Cardiac muscle cell (in vitro differentiated cells and primary cell): ENCODE data around the gene SCUBE1. TPM values are rescaled to one million over a fixed set of nuclear protein-coding genes. Genes with fewer than 3 reads are reported as not detected.
A peak's percentile ranks its signal among the peaks of the same experiment; 100 is the strongest.

Source experiments
- DNase-seq, 2 donors: peaks; one replicate each; pipeline versions ENCODE4 v3.0.0 to v3.0.0-alpha.2; 2010 to 2017; ENCODE audit warnings: low read depth in 1 of 2, low spot score in 1 of 2
- H3K27ac ChIP-seq: fragments of 200-600 bp; sonication (generic); 2 replicates; pipeline ENCODE4 v1.5.1; 2016
- H3K27me3 ChIP-seq: fragments of 200-600 bp; sonication (generic); 2 replicates; pipeline ENCODE4 v1.6.0; 2016; ENCODE audit warnings: control low read depth
- H3K36me3 ChIP-seq: fragments of 200-600 bp; sonication (generic); 2 replicates; pipeline ENCODE4 v1.5.1; 2016; ENCODE audit warnings: control low read depth
- H3K4me1 ChIP-seq: fragments of 200-600 bp; sonication (generic); 2 replicates; pipeline ENCODE4 v1.8.1; 2017; ENCODE audit warnings: low read depth, mild to moderate bottlenecking, mixed run types
- H3K4me3 ChIP-seq: fragments of 200-600 bp; sonication (generic); 2 replicates; pipeline ENCODE4 v1.5.1; 2016; ENCODE audit warnings: mild to moderate bottlenecking
- H3K9me3 ChIP-seq: fragments of 200-600 bp; sonication (generic); 2 replicates; pipeline ENCODE4 v1.5.1; 2017; ENCODE audit warnings: low read depth, mild to moderate bottlenecking, control low read depth
- polyA plus RNA-seq: library from polyadenylated mRNA; unstranded; fragments of >200 nt; fragmentation: Nextera tagmentation; extraction: Ambion mirVana; gene quantifications from 2 replicates; pipeline ENCODE4 v1.2.1, GENCODE V29; 2016
- total RNA-seq: library from RNA; depleted of rRNA; stranded (reverse); fragments of >200 nt; gene quantifications from 2 replicates; pipeline ENCODE4 v1.2.3, GENCODE V29; 2016
- TF ChIP-seq, protein P1 (sequence below): IDR thresholded peaks from 2 replicates; pipeline ENCODE4 v1.5.1; 2012; ENCODE audit warnings: low read depth, mild to moderate bottlenecking, low read length

The SCUBE1 gene
- total and polyA plus RNA-seq, 2 experiments from 2014 or later = 2.1 to 6.9 TPM

- H3K27ac ChIP-seq = peak overlapping the region; percentile 54
- H3K36me3 ChIP-seq = no peaks in the 10 kb centered on the region
- peaks cover 8% of the 10 kb centered on the region for H3K4me1 ChIP-seq
- no peaks in the 10 kb centered on the region for H3K9me3 ChIP-seq
- TF ChIP-seq, protein P1, sequence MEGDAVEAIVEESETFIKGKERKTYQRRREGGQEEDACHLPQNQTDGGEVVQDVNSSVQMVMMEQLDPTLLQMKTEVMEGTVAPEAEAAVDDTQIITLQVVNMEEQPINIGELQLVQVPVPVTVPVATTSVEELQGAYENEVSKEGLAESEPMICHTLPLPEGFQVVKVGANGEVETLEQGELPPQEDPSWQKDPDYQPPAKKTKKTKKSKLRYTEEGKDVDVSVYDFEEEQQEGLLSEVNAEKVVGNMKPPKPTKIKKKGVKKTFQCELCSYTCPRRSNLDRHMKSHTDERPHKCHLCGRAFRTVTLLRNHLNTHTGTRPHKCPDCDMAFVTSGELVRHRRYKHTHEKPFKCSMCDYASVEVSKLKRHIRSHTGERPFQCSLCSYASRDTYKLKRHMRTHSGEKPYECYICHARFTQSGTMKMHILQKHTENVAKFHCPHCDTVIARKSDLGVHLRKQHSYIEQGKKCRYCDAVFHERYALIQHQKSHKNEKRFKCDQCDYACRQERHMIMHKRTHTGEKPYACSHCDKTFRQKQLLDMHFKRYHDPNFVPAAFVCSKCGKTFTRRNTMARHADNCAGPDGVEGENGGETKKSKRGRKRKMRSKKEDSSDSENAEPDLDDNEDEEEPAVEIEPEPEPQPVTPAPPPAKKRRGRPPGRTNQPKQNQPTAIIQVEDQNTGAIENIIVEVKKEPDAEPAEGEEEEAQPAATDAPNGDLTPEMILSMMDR = no peak
- no peak for DNase-seq
- no peak overlapping the region for H3K4me3 ChIP-seq
- peaks cover 5% of the 10 kb centered on the region for H3K27me3 ChIP-seq
These were observed 10.0 kb downstream of the SCUBE1 start for GRCh38 chr22:43333156-43333555.

- H3K4me1 ChIP-seq = peaks cover 8% of the 10 kb centered on the region
- no peak for DNase-seq
- no peaks in the 10 kb centered on the region for H3K27me3 ChIP-seq
- H3K9me3 ChIP-seq = no peaks in the 10 kb centered on the region
- H3K36me3 ChIP-seq = no peaks in the 10 kb centered on the region
- no peak overlapping the region for H3K4me3 ChIP-seq
- TF ChIP-seq, protein P1 = no peak
- no peak overlapping the region for H3K27ac ChIP-seq
These were observed 11.5 kb downstream of the SCUBE1 start for GRCh38 chr22:43331698-43332097.

DNA sequence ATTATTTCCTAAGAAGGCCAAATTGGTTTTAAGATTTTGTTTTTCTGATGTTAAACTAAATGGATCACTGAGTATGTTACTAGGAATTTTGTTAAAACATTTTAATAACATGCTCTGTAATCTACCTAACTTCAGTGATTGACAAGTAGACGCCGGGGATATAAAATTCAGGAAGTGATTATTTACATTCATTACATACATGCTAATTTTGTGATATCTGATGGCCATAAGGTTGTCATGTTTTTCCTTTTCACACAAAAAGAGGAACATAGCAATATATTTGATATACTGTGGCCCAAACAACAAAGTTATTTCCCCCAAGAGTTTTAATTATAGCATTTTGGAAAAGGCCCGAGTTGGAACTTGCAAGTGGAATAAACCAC, 12.1 kb downstream of the SCUBE1 start:
- H3K36me3 ChIP-seq = no peaks in the 10 kb centered on the region
- H3K9me3 ChIP-seq = no peaks in the 10 kb centered on the region
- no peaks in the 10 kb centered on the region for H3K27me3 ChIP-seq
- DNase-seq = no peak
- H3K27ac ChIP-seq = no peak overlapping the region
- TF ChIP-seq, protein P1 = no peak
- H3K4me3 ChIP-seq = no peak overlapping the region
- H3K4me1 ChIP-seq = peaks cover 8% of the 10 kb centered on the region

DNA sequence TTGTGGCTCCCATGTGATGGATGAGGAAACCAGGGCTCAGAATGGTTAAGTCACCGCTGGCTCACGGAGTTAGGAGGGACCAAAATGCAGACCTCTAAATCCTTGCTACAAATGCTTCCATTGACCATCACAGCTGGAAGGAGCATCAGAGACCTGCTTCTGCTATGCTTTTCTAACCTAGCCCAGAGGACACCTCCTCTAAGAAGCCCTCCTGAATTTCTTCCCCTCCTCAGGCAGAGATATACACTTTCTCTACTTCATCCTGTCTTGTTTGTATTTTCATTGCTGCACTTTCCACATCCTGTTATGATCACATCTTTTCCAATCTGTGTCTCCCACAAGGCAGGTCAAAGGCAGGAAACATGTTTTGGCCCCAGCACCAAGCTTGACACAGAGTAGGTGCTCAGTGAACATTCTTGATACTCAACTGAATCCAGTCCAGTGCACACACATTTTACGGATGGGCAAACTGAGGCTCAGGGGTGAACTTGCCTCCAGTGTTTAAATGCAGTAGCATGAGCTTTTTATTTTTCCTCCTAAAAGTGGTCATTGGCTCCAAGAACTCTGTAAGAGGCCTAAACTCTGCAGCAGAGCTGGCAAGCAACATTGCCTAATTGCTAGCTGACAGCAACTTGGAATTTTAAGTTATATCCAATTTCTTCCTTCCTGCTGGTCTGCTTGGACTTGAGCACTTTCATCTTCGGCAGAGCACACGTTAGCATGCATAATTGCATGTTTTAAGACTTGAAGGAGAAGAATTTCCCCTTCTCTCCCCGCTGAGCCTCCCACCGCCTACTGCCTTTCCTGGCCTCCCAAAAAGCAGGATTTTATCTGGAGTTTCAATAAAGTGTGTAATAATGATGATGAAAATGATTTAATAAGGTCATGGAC, 12.7 kb downstream of the SCUBE1 start:
- DNase-seq = no peak
- H3K4me1 ChIP-seq = peaks cover 8% of the 10 kb centered on the region
- TF ChIP-seq, protein P1 = no peak
- H3K9me3 ChIP-seq = no peaks in the 10 kb centered on the region
- no peaks in the 10 kb centered on the region for H3K36me3 ChIP-seq
- H3K27me3 ChIP-seq = no peaks in the 10 kb centered on the region
- no peak overlapping the region for H3K27ac ChIP-seq
- H3K4me3 ChIP-seq = no peak overlapping the region

DNA sequence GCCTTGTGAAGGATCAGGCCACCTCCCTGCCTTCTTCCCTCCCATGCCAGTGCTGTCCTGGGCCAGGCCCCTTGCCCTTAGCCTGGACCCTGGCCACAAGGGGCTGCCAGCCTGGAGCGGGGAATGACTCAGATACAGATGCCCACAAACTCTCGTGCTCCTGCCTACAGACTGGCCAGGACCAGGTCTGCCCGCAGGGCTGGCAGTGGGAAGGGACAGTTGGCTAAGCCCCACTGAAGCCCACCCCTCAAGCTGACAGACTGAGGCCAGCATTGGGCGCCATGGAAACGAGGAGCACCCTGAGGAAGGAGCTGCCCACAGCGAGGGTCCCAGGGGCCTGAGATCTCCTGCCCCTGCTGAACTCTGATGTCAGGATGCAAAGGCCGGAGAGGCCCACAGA, 14.1 kb downstream of the SCUBE1 start:
- DNase-seq = no peak
- H3K4me1 ChIP-seq = peaks cover 13% of the 10 kb centered on the region
- H3K36me3 ChIP-seq = no peaks in the 10 kb centered on the region
- H3K4me3 ChIP-seq = no peak overlapping the region
- no peak overlapping the region for H3K27ac ChIP-seq
- H3K27me3 ChIP-seq = no peaks in the 10 kb centered on the region
- TF ChIP-seq, protein P1 = no peak
- H3K9me3 ChIP-seq = no peaks in the 10 kb centered on the region
